Dermis microvascular lymphatic vessel endothelial cell (primary cell): Measurements from ENCODE around the gene JAK1. TPM values are rescaled to one million over a fixed set of nuclear protein-coding genes. Genes with fewer than 3 reads are reported as not detected.

Experiments used
- DNase-seq, 2 donors: peaks; one replicate each; pipeline versions ENCODE4 v3.0.0 to v3.0.0-alpha.2; 2010; ENCODE audit warnings: low read depth in 2 of 2
- total RNA-seq: library from RNA; depleted of rRNA; stranded (reverse); fragments of >200 nt; gene quantifications from 2 replicates; pipeline ENCODE4 v1.2.1, GENCODE V29; 2014

JAK1 gene
- total RNA-seq, 1 donor from 2014 or later: 137 TPM

- peak; percentile 30 to 83 for DNase-seq
These were observed 95.1 kb downstream of the JAK1 start for GRCh38 chr1:64871256-64871655.

DNA sequence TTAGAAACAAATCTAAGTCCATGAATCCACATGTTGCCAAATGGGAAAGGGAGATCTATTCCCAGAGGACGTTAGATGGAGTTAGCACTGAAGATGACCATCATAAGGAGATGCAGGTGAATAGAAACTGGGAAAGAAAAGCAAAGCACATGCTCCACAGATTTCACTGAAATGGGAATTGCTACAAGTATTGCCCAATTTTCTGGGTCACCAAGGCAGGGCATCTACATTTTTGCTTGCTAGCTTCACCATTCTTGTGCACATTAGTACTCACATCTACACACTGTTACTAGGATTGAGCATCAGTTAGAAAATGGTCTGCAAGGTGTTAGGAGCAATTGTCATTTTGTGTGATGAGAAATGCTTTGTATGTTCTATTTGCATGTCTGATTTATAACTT is 99.1 kb downstream of the JAK1 start:
- DNase-seq: no peak

DNA sequence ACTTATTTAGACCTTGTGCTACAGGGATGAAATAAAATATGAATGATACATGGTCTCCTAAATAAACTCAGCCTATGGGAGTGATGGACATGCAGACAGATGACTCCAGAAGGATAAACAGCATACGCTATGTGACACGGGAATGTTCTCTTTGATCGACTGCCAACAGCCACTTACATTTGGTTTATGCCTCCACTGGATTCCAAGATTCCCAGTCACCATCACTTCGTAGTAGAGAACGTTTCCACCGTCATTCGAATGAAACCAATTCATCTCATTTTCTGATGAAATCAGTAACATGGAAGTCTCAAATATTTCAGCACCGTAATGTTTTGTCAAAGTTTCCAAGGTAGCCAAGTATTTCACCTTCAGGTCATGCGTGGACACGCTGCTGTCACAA is 99.7 kb downstream of the JAK1 start:
- no peak for DNase-seq

DNA sequence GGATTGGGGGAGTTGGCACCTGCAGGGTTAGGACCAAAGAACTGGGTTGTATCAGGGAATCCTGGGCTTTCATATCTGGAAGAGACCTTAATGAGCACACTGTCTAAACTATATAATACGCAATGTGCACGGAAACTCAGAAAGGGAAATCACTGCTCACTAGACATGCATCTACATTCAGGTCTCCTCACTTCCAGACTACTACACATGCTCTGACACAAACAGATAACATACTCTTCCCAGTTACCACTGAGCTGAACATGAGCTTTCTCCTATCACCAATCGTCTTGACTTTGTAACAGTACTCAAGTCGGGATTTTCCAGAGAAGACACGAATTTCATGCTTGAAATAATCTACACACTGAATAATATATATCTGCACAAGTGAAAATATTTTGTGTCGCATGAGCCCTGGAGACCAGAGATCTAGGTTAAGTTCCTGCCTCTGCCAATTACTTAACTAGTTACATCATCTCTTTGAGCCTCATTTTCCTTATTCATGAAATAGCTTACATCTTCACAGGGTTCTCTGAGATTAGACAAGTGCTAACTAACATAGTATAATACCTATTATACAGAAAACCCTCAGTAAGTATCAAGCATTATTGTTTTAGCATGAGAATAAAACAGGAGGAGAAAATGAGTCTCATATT is 101.1 kb downstream of the JAK1 start:
- no peak for DNase-seq

DNA sequence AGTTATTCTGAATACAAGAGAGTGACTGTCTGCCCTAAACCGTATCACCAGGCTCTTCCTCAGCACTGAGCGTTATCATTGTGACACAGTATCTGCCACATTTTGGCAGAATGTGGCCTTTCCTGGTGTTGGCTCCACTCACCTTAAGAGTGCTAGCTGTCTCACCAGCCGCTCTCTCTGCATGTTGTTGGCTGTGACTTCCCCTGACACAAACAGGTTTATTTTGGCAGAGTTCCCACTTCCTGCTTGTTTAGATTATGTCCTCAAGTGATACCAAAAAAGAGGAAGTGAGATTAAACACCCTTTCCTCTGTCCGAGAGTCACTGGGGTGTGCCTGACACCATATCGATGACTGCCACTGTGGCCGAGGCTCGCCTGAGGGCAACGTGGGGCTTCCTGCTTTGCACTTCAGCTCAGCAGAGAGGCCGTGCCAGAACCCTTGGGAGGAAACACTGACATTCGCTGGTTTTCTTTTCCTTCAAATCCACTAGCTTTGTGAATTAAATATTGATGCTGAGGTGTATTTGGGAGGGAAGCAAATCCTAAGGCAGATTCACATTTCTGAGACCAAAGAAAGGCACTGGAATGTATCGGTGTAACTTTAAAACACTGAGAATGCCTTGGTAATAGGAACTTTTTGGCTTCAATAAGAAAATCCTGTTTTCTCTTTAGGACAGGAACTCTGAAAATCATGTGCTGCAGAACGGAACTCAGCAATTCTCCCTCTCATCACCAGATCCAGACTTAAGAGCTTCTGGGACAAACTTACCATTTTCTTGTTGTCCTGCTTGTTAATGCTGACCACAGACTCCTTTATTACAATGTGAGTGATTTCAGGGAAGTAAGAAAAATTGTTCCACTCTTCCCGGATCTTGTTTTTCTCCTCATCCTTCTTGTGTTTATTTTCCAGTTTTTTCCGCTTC is 102.1 kb downstream of the JAK1 start:
- DNase-seq: peak; percentile 90 to 92

GRCh38 chr1:64861611-64862010 is 104.7 kb downstream of the JAK1 start:
- no peak for DNase-seq

DNA sequence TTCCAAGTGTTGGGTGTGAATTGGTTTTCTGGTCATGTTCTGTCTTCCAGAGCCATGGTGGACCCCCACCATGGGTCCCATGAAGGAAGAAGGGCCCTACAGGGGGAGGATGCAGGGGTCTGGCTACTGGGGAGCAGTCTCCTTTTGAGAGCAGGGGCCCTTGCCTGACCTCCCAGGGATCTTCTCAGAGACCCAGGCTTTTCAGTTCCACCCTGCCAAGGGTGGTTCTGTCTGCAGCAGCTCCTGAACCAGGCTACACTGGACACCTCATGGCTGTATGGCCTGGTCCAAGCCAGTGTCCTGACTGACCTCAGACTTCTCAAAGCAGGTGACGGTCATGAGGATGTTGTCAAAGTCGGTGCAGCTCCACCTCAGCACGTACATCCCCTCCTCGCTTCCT is 109.0 kb downstream of the JAK1 start:
- no peak for DNase-seq

GRCh38 chr1:64856553-64856952 is 109.8 kb downstream of the JAK1 start:
- no peak for DNase-seq

DNA sequence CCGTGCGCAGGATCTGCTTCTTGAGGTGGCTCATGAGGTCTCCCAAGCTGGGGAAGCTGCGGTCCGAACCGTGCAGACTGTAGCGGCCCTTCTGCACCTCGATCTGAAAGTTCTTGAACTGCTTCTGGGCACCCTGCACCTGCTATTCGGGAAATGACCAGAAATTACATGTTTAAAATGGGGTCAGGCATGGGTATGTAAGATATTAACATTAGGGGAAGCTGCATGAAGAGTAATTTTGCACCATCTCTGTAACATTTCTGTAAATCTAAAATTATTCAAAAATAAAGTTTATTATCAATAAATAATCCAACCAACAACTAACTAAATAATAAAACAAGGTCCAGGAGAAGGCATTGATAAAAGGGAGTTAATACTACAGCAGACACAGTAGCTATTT is 110.8 kb downstream of the JAK1 start:
- DNase-seq: no peak

GRCh38 chr1:64854674-64855073 is 111.7 kb downstream of the JAK1 start:
- no peak for DNase-seq

- peak in 1 of 2 donors; percentile 55 for DNase-seq
These were observed 114.7 kb downstream of the JAK1 start for GRCh38 chr1:64851664-64852063.

DNA sequence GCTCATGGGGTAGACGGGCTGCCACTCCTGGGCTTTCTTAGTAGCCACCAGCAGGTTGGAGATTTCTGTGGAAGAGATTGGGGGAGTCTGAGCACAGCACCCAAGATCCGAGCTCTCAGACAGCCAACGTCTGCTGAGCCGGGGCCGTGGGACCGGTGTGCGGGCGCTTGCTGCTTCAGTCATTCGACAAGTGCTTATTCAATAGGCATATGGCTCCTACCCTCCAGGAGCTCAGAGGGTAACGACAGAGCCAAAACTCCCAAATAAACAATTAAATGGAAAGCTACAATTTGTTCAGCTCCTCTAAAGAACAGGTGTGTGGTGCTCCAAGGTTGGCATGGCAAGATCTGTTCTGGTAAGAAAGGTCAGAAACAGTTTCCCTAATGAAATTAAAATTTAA is 115.5 kb downstream of the JAK1 start:
- DNase-seq: no peak

GRCh38 chr1:64849942-64850341 is 116.4 kb downstream of the JAK1 start:
- DNase-seq: no peak

DNA sequence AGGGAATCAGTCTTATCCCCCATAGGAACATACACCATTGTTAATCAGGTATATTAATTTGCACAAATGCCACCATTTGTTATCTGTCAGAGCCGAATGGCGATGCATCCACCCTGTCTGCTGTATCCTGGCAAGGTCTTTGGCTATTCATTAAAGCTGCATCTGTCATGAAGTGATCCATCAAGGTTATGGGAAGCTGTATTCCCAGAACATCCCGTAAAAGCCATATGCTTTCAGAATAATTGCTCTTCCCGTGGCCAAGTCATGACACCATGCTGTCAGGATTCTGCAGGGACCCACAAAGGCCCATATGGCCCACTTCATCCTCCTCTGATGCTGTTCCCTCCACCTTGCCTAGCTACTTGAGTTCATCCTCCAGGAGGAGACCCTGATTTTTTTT is 117.5 kb downstream of the JAK1 start:
- DNase-seq: no peak

GRCh38 chr1:64848136-64848535 is 118.2 kb downstream of the JAK1 start:
- DNase-seq: no peak

DNA sequence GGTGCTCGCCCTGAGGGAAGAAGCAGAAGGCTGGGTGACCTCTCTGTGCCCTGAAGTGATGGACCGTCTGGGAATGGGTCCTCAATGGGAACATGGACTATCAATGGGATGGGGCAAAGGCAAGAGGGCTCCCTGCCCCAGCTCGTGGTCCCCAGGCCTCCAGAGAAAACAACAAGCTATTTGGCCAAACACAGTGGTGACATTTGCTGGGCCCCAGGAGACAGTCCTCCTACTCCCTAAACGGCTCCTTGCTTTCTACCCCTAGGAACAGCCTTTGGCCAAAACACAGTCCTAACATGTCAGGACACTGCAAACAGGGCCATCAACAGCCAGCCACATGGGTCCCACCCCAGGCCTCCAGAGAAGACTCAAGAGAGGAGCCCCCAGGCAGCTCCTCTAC is 118.7 kb downstream of the JAK1 start:
- no peak for DNase-seq

DNA sequence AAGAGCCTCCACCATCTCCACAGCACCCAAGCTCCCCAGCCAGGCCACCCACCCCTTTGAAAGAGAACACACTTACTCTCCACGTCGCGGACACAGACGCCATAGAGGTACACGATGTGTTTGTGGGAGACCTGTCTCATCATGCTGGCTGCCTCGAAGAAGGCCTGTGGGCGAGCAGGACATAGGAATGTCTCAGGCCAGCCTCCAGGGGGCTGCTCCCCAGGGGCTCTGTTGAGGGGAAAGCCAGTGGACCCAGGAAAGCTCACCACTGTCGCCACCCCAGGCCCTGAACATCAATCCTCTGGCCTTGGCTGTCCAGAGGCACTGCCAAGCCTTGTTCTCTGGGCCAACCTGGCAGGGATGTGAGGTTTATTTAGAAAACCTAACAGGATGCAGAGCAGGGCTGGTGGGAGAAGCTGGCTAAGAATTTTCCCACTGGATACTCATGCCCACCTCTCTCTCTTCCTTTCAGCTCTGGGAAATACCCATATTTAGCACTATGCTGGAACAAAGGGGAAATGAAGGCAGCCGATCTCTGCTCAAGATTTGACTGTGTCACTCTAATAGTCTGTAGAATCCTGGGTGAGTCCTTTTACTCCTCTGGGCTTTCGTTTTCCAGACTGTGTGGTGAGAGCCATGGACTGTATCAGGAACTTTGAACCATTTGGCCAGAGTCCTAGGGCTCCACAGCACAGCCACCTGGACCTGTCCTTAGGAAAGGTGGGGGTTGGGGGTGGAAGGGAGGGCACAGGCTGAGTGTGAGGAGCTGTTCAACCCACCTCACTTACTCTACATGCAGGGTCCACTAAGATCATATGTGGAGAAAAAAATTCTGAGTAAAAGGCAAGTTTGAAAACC is 119.5 kb downstream of the JAK1 start:
- DNase-seq: no peak

- DNase-seq: no peak
These were observed 120.4 kb downstream of the JAK1 start for GRCh38 chr1:64845831-64846425.

DNA sequence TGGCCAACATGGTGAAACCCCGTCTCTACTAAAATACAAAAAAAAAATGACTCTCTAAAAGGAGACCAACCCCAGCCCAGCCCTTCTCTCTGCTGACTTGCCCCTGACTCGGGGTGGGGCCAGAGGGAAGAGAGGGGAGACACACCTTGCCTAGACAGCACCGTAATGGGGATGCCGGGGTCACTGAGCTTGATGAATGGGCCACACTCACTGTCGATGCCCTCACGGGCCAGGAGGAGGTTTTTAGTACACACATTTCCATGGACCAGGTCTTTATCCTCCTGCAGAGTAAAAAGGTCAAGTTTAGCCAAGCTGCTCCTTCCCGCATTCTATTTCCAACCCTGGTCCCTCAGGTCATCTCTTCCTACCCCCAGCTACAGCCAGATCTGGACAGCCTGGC is 121.7 kb downstream of the JAK1 start:
- no peak for DNase-seq

DNA sequence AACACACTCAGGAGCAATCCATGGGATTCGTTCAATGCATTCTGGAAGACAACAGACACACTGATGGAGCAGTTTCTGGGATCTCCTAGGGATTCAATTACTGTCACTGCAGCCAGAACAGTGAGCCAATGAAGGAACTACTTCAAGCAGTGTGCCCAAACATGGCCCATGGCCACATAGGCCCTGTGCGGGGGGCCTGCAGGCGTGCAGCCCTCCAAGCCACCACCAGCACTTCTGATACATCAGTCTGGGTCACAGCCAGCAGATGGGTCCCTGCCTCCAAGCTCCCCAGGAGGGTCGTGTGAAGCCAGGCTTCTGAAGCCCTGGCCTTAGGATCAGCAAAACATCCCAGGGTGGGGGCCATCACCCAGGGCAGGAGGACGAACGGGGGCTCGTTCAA is 122.2 kb downstream of the JAK1 start:
- DNase-seq: no peak

- DNase-seq: no peak
These were observed 122.7 kb downstream of the JAK1 start for GRCh38 chr1:64843675-64844074.

DNA sequence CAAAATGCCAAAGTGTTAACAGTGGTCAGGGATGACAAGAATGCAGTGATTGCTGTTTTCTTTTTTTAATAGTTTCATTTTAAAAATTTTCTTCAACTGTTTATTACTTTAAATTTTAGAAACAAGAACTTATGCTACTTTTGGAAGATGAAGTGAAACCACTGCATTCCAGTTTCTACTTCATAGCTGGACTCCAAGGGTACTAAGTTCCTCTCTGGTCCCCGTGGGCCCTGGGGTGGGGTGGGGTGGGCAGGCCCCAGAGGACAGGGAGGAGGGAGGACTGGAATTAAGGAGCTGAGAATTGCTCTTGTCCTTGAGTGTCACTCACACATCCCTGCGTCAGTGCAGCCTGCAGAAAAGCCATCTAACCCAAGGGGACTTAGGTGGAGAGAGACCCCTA is 124.1 kb downstream of the JAK1 start:
- DNase-seq: no peak
